MCF 10A (cell line): ENCODE results near the gene DAPK2. TPM values are rescaled to one million over a fixed set of nuclear protein-coding genes. Genes with fewer than 3 reads are reported as not detected.

Source experiments
- BruUV-seq: library from RNA; stranded (reverse); fragments of 400-500 nt; replicated peaks from 2 replicates; lab custom pipeline; 2021; lab: Mats Ljungman, UMichigan
- CTCF ChIA-PET: fragments of 300-600 bp; sonication (Branson Sonifier 250); formaldehyde crosslinking; extraction: SDS; loops from one replicate; lab custom pipeline; 2021; ENCODE audit warnings: antibody characterized with exemption, inconsistent platforms; lab: Yijun Ruan, JAX
- POLR2A ChIA-PET: fragments of 300-600, 350-650 bp; sonication (Branson Sonifier 250); formaldehyde crosslinking; extraction: SDS; loops from one replicate; lab custom pipeline; 2020; ENCODE audit warnings: antibody characterized with exemption, inconsistent platforms; lab: Yijun Ruan, JAX
- DNase-seq: peaks from one replicate; pipeline ENCODE4 v3.0.0-alpha.2; 2018; ENCODE audit not compliant: unreplicated experiment
- H3K27ac Mint-ChIP-seq: one replicate; pipeline ENCODE4 v1.8.0; 2022; ENCODE audit warnings: mild to moderate bottlenecking, low read depth, mixed read lengths; ENCODE audit not compliant: unreplicated experiment
- H3K27me3 Mint-ChIP-seq: one replicate; pipeline ENCODE4 v1.8.0; 2022; ENCODE audit warnings: mixed read lengths; ENCODE audit not compliant: insufficient read depth, unreplicated experiment
- H3K36me3 Mint-ChIP-seq: one replicate; pipeline ENCODE4 v1.8.0; 2022; ENCODE audit warnings: mild to moderate bottlenecking, moderate library complexity, mixed read lengths; ENCODE audit not compliant: insufficient read depth, unreplicated experiment
- H3K4me1 Mint-ChIP-seq: one replicate; pipeline ENCODE4 v1.8.0; 2022; ENCODE audit warnings: mixed read lengths; ENCODE audit not compliant: insufficient read depth, unreplicated experiment
- H3K4me3 Mint-ChIP-seq: one replicate; pipeline ENCODE4 v1.8.0; 2022; ENCODE audit warnings: mild to moderate bottlenecking, moderate library complexity, mixed read lengths; ENCODE audit not compliant: unreplicated experiment
- H3K9me3 Mint-ChIP-seq: one replicate; pipeline ENCODE4 v1.8.0; 2022; ENCODE audit warnings: mixed read lengths; ENCODE audit not compliant: unreplicated experiment
- CTCF ChIP-seq: fragments of 200-600 bp; IDR thresholded peaks from one replicate; pipeline ENCODE4 v1.8.0; 2022; ENCODE audit warnings: antibody characterized with exemption, mild to moderate bottlenecking; ENCODE audit not compliant: unreplicated experiment
- intact Hi-C: fragments of 100-400 bp; cut with micrococcal nuclease; formaldehyde crosslinking; loops from 2 replicates; pipeline ENCODE4 v1.14.1; 2022
- total RNA-seq: library from RNA; stranded (reverse); gene quantifications from 2 replicates; pipeline ENCODE4 v1.2.3, GENCODE V29; 2022

DAPK2 gene
- total RNA-seq, 1 experiment from 2014 or later, result 4.6 TPM

GRCh38 chr15:64029110-64029509 is 17.2 kb downstream of the DAPK2 start:
- Mint-ChIP-seq H3K9me3 (no peaks in the 10 kb centered on the region), H3K27me3 (no peaks in the 10 kb centered on the region), H3K4me1 (peaks cover 17% of the 10 kb centered on the region), H3K36me3 (no peaks in the 10 kb centered on the region), H3K27ac (no peak overlapping the region), H3K4me3 (no peak overlapping the region)
- DNase-seq, result no peak
- TF ChIP-seq CTCF, result no peak
- intact Hi-C loops, result no loop called here
- no TSS peak for BruUV-seq
- CTCF ChIA-PET, result interaction anchor here (0.6 to 1.1 kb wide), 4 partner anchors 17 to 85 kb away, joined by 3 to 5 read pairs (median 4); partner anchors contain the start of gene DAPK2
- POLR2A ChIA-PET, result interaction anchor here (0.8 to 1.1 kb wide), 2 partner anchors 11 to 20 kb away, joined by 3 read pairs; no protein-coding TSS in a partner anchor

DNA sequence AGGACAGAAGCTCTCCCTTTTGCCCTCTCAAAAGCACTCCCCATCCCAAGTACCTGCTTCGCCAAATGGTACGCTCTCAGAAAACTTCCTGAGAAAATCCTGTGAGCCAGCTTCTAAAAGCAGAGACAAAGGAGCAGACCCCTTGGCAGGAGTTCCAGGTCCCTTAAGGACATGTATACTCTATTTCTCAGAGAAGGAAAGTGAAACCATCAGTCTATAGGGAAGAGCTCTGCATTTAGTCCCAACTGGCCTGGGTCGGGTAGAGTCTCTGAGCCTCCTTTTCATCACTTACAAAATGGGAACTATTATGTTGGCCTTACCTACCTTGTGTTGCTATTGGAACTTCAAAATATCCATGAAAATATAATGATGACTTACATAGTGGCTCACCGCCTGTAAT is 19.7 kb downstream of the DAPK2 start:
- TF ChIP-seq CTCF, result no peak
- H3K27me3 Mint-ChIP-seq, result no peaks in the 10 kb centered on the region
- no peak overlapping the region for H3K4me3 Mint-ChIP-seq
- no TSS peak for BruUV-seq
- H3K27ac Mint-ChIP-seq, result peak overlapping the region; percentile 57
- peaks cover 4% of the 10 kb centered on the region for H3K9me3 Mint-ChIP-seq
- H3K4me1 Mint-ChIP-seq, result peaks cover 25% of the 10 kb centered on the region
- CTCF ChIA-PET, result interaction anchor here (1.1 to 2.4 kb wide), 4 partner anchors 19 to 81 kb away, joined by 3 to 13 read pairs (median 5); no protein-coding TSS in a partner anchor
- POLR2A ChIA-PET, result interaction anchor here (1.2 kb wide), 1 partner anchor 67 kb away, joined by 4 read pairs; the partner anchor contains the start of gene CIAO2A
- no peak for DNase-seq
- intact Hi-C loops, result no loop called here
- no peaks in the 10 kb centered on the region for H3K36me3 Mint-ChIP-seq

DNA sequence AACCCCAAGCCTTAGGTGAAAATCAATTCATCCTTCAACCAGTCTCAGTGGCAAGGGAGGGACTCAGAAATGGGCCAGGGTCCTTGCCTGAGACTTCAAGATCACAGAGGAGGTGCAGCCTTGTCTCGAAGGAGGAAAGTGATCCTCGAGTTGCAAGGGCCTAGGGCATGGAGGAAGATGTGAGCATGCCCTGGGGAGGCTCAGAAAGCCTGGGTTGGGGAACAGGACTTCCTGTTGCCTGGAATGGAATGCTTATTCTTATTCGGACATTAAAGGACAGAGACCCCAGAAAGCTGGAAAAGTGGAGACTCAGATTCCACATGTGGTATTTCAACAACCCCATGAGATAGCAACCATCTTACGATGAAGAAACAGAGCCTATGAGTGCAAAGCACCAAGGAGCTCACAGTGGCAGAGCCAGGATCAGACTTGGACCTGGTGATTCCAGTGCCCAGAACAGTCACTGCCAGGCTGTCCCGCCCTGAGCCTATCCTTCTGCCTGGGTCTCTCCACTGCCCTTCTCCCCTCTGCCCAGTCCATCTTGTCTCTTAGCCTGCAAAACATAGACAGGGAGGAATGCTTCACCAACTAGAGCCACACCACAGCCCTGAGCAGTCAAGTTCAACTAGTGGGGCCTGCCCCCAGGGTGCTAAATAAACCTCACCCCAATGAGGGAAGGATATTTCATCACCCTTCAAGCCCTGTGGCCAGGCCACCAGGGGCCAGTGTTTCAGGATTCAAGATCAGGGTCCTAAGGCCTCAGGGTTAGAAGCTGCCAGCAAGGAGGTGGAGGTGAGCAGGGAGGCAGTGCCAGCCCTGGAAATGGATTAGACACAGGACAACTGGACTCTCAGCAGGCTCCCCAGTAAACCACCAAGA is 21.9 kb downstream of the DAPK2 start:
- H3K4me3 Mint-ChIP-seq, result no peak overlapping the region
- H3K4me1 Mint-ChIP-seq, result peaks cover 25% of the 10 kb centered on the region
- no peak overlapping the region for H3K27ac Mint-ChIP-seq
- no peaks in the 10 kb centered on the region for H3K27me3 Mint-ChIP-seq
- ChIA-PET POLR2A (interaction anchor here (0.9 to 1.2 kb wide), 3 partner anchors 11 to 17 kb away, joined by 4 read pairs; no protein-coding TSS in a partner anchor), CTCF (interaction anchor here (0.5 to 2.4 kb wide), 6 partner anchors 13 to 79 kb away, joined by 3 to 13 read pairs (median 4); no protein-coding TSS in a partner anchor)
- BruUV-seq, result no TSS peak
- no peaks in the 10 kb centered on the region for H3K36me3 Mint-ChIP-seq
- intact Hi-C loops, result no loop called here
- peaks cover 11% of the 10 kb centered on the region for H3K9me3 Mint-ChIP-seq
- no peak for TF ChIP-seq CTCF
- DNase-seq, result peak; percentile 41

DNA sequence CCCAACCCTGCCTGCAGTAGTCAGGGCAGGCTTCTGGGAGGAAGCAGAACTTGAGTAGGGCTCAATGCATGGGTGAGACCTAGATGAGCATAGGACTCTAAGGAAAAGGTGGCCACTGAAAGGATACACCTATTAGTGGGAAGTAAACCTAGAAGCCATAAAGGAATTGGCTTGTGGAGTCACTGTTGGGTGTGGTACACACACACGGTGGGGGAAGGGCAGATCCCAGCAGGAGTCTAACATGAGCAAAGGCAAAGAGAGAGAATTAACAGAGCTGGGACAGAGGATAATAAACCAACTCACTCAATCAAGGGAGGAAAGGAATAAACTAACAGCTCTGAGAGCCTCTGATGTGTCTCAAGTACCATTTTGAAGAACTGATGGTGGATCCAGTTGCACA is 23.1 kb downstream of the DAPK2 start:
- no peak for TF ChIP-seq CTCF
- ChIA-PET POLR2A (interaction anchor here (0.6 to 1.2 kb wide), 4 partner anchors 8 to 17 kb away, joined by 3 to 4 read pairs (median 4); no protein-coding TSS in a partner anchor), CTCF (interaction anchor here (0.6 to 1.4 kb wide), 4 partner anchors 23 to 958 kb away, joined by 3 to 6 read pairs (median 4); partner anchors contain the start of gene DAPK2)
- no TSS peak for BruUV-seq
- intact Hi-C loops, result no loop called here
- Mint-ChIP-seq H3K4me3 (no peak overlapping the region), H3K27ac (no peak overlapping the region), H3K4me1 (peaks cover 19% of the 10 kb centered on the region), H3K9me3 (peaks cover 11% of the 10 kb centered on the region), H3K27me3 (no peaks in the 10 kb centered on the region), H3K36me3 (peaks cover 4% of the 10 kb centered on the region)
- no peak for DNase-seq
